Lung (tissue), 12 donors: Measurements from ENCODE around the gene ZHX3. TPM values are rescaled to one million over a fixed set of nuclear protein-coding genes. Genes with fewer than 3 reads are reported as not detected.

ENCODE experiments used
- ATAC-seq: fragments of 200-7000 bp; cut with Tn5 transposase; one replicate; pipeline ENCODE4 v1.9.1; 2020; ENCODE audit warnings: moderate number of reproducible peaks; ENCODE audit not compliant: insufficient read depth, low FRiP score
- DNase-seq, 3 donors: peaks; one replicate each; pipeline ENCODE4 v3.0.0-alpha.2; 2013 to 2017
- H3K27ac ChIP-seq, 2 donors: one replicate each; pipeline ENCODE4 v1.5.1; 2013; ENCODE audit warnings: mild to moderate bottlenecking in 2 of 2, moderate library complexity in 2 of 2, control low read depth in 1 of 2, inconsistent platforms in 1 of 2, low read depth in 1 of 2, low read length in 1 of 2
- H3K27me3 ChIP-seq, 3 donors: one replicate each; pipeline ENCODE4 v1.5.1; 2013; ENCODE audit warnings: low read length in 2 of 3; ENCODE audit not compliant: control insufficient read depth in 3 of 3, insufficient read depth in 3 of 3
- H3K36me3 ChIP-seq, 4 donors: one replicate each; pipeline ENCODE4 v1.5.1; 2013; ENCODE audit warnings: low read length in 4 of 4, mild to moderate bottlenecking in 1 of 4, moderate library complexity in 1 of 4; ENCODE audit not compliant: control insufficient read depth in 4 of 4, insufficient read depth in 4 of 4
- H3K4me1 ChIP-seq, 5 donors: one replicate each; pipeline ENCODE4 v1.5.1; 2013; ENCODE audit warnings: low read length in 5 of 5, mild to moderate bottlenecking in 2 of 5, moderate library complexity in 1 of 5; ENCODE audit not compliant: control insufficient read depth in 5 of 5, insufficient read depth in 5 of 5
- H3K4me3 ChIP-seq: one replicate; pipeline ENCODE4 v1.5.1; 2013; ENCODE audit warnings: mild to moderate bottlenecking, control low read depth, moderate library complexity
- H3K9ac ChIP-seq, 2 donors: one replicate each; pipeline ENCODE4 v1.5.1; 2013; ENCODE audit warnings: low read length in 2 of 2, control low read depth in 1 of 2; ENCODE audit not compliant: insufficient read depth in 1 of 2
- H3K9me3 ChIP-seq, 4 donors: one replicate each; pipeline ENCODE4 v1.5.1; 2013; ENCODE audit warnings: low read length in 3 of 4, mild to moderate bottlenecking in 1 of 4, moderate library complexity in 1 of 4; ENCODE audit not compliant: control insufficient read depth in 4 of 4, insufficient read depth in 3 of 4
- WGBS, 2 donors: extraction: QIAGEN DNeasy Blood & Tissue Kit; methylation state at CpG; one replicate each; pipeline ENCODE4 v1.1.7; 2013; 5-methylcytosine and 5-hydroxymethylcytosine counted together
- polyA plus RNA-seq, 2 donors: library from polyadenylated mRNA; stranded (reverse); fragments of 200-250 nt; gene quantifications; one replicate each; pipeline ENCODE4 v1.2.1, GENCODE V29; 2013
- total RNA-seq, 2 donors: library from RNA; depleted of rRNA in 1 of 2; stranded (reverse); fragments of >200 nt in 1 of 2; gene quantifications; one replicate each; pipeline ENCODE4 v1.2.1, GENCODE V29; 2014 to 2021
- TF ChIP-seq, protein P1 (sequence below): IDR thresholded peaks from 2 replicates; pipeline ENCODE4 v1.5.1; 2012; ENCODE audit warnings: mild to moderate bottlenecking; ENCODE audit errors: control extremely low read depth, extremely low read depth
- donor health status: control.
- donor health status: control.
- donor health status: Bipolar disorder and iron deficiency.
- donor health status: healthy.
- donor health status: DM: yes; HTN: yes; CAD: no.

Gene ZHX3
- total and polyA plus RNA-seq, 4 donors = 8.3 to 48.2 (median 18.0) TPM

DNA sequence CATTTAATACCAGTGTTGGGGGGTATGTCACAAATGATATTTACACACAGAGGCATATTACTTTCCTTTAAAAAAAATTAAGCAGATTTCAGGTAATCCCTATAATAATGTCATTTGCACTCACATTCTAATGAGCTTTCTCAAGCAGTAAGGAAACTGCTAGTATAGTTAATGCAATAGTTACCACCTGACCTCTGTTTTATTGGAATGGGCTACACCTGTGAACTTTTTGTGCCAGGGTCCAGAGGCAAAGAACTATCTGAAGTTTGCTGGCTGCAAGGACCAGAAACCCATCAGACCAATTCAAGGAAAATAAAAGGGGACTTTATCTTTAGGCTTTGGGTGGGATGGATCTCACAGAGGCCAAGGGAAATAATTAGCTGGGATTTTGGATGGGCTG lies 2.9 kb upstream of the ZHX3 start:
- DNase-seq (no peak), ATAC-seq (no peak)
- Histone ChIP-seq H3K27me3 (no peaks in the 10 kb centered on the region), H3K9ac (no peak overlapping the region), H3K27ac (no peak overlapping the region), H3K4me1 (peaks cover 0 to 18% (median 4%) of the 10 kb centered on the region in 5 donors), H3K9me3 (no peaks in the 10 kb centered on the region), H3K4me3 (no peak overlapping the region), H3K36me3 (no peaks in the 10 kb centered on the region)
- TF ChIP-seq, protein P1, sequence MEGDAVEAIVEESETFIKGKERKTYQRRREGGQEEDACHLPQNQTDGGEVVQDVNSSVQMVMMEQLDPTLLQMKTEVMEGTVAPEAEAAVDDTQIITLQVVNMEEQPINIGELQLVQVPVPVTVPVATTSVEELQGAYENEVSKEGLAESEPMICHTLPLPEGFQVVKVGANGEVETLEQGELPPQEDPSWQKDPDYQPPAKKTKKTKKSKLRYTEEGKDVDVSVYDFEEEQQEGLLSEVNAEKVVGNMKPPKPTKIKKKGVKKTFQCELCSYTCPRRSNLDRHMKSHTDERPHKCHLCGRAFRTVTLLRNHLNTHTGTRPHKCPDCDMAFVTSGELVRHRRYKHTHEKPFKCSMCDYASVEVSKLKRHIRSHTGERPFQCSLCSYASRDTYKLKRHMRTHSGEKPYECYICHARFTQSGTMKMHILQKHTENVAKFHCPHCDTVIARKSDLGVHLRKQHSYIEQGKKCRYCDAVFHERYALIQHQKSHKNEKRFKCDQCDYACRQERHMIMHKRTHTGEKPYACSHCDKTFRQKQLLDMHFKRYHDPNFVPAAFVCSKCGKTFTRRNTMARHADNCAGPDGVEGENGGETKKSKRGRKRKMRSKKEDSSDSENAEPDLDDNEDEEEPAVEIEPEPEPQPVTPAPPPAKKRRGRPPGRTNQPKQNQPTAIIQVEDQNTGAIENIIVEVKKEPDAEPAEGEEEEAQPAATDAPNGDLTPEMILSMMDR = no peak

DNA sequence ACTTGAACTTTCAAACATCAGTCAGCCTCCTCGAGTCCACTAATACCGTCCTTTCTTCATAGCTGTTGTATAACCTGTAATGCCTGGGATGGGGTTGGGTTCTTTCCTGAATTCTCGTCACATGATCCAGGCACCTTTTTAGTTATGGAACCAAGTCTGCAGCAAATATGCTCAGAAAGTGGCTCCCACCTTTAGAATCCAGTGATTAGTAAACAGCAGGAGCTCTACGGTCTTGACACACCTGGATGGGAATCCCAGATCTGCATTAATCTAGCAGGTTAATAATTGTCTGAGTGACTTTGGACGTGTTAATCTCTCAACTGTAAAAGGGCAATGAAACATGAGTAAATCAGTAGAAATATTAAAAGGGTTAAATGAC lies 729 bp upstream of the ZHX3 start:
- Histone ChIP-seq H3K4me1 (peaks cover 0 to 30% (median 4%) of the 10 kb centered on the region in 5 donors), H3K36me3 (no peaks in the 10 kb centered on the region), H3K9me3 (no peaks in the 10 kb centered on the region), H3K27me3 (no peaks in the 10 kb centered on the region), H3K27ac (peak overlapping the region in 1 of 2 donors; percentile 83), H3K4me3 (no peak overlapping the region), H3K9ac (peak overlapping the region in 1 of 2 donors; percentile 73)
- TF ChIP-seq, protein P1 = no peak
- no peak for ATAC-seq
- WGBS, 2 donors = 58 to 64% methylated on average over 5 of the region's 5 CpGs
- no peak for DNase-seq

DNA sequence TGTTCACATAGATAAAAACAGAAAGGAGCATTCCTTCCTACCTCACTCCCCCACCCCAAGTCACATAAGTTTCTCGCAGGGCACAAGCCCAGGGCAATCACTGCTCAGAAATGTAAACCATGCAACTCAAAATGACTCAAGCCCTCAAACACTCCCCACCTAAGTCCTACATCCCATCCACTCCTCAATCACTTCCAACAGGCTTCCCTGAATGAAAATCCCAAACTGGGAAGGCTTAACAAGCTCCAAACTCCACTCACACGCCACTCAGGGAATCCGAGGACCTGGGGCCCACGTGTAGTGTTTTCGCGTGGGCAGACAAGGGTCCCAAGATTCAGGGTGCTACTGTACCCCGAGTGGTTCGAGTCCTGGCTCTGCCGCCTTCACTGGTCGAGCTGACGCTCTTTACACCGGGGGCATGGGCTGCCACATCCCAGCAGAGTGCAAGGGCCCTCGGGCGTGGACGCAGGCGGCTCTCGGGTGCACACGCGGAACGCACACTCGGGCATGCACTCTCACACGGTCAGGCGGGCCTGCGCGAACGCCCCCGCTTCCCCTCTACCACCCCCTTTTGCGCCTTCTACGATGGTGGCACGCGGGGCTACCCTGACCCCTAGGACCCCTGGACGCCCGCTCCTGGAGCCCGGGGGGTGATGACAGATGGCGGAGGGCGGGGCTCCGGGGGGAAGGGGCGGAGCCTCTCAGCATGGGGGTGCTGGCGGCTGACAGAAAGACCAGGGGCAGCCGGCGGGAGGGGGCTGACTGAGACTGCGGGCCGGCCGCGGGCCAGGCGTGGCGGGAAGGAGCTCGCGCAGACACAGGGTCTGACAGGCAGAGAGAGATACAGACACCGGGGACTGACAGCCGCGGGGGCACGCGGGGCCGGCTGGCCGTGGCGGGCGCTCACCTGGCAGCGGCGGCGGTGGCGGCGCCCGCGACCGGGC lies 657 bp downstream of the ZHX3 start:
- peak; percentile 68 to 80 (median 76) for DNase-seq
- peak; percentile 39 for ATAC-seq
- H3K27me3 ChIP-seq = no peaks in the 10 kb centered on the region
- H3K4me1 ChIP-seq = peaks cover 0 to 30% (median 4%) of the 10 kb centered on the region in 5 donors
- 3 to 4% methylated on average over 48 to 66 of the region's 66 CpGs for WGBS, 2 donors
- TF ChIP-seq, protein P1 = no peak
- H3K9ac ChIP-seq = peak overlapping the region; percentile 69 to 81
- peak overlapping the region; percentile 91 to 96 for H3K27ac ChIP-seq
- H3K9me3 ChIP-seq = no peaks in the 10 kb centered on the region
- no peaks in the 10 kb centered on the region for H3K36me3 ChIP-seq
- H3K4me3 ChIP-seq = peak overlapping the region; percentile 77
